Measurements from ENCODE around the gene ABAT.

DNA sequence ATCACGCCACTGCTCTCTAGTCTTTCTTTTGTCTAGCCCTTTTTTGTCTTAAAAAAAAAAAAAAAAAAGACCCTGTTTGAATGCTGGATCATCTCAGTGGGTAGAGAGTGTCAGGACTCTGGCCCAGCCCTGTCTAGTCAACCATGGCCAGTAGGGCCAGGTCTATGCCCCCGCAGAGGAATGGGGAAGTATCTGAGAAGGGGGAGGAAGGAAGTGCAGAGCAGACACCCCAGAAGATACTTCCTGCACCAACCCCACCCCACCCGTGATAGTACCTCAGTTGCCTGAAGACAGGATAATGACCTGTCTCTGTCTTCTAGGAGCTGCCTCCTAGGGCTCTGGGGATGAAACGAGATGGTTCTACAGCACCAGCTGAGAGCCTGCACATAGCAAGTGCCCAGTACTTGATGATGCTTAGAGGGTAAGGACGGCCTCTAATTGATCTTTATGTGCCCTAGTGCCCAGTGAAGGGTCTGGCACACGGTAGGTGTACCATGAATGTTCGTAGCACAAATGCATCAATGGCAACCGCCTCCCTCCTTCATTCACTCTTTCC is 55.4 kb downstream of the ABAT start:
- TF ChIP-seq ARNT (IDR thresholded peaks at IDR 0.05) (no peak), SP1 (IDR thresholded peaks at IDR 0.05) (no peak), SUZ12 (IDR thresholded peaks at IDR 0.05) (no peak), TARDBP (IDR thresholded peaks at IDR 0.05) (no peak), ZNF384 (IDR thresholded peaks at IDR 0.05) (no peak), BHLHE40 (IDR thresholded peaks at IDR 0.05; ENCODE audit: borderline replicate concordance) (no peak), FOXA1 (IDR thresholded peaks at IDR 0.05) (no peak), CTBP1 (IDR thresholded peaks at IDR 0.05; ENCODE audit: borderline replicate concordance) (no peak), FOXK2 (IDR thresholded peaks at IDR 0.05) (no peak), LEF1 (IDR thresholded peaks at IDR 0.05; ENCODE audit: borderline replicate concordance) (no peak), FOXM1 (IDR thresholded peaks at IDR 0.05; ENCODE audit: borderline replicate concordance) (no peak), ELF4 (IDR thresholded peaks at IDR 0.05) (no peak), NFRKB (IDR thresholded peaks at IDR 0.05) (no peak)
- TF ChIP-seq, protein P1, sequence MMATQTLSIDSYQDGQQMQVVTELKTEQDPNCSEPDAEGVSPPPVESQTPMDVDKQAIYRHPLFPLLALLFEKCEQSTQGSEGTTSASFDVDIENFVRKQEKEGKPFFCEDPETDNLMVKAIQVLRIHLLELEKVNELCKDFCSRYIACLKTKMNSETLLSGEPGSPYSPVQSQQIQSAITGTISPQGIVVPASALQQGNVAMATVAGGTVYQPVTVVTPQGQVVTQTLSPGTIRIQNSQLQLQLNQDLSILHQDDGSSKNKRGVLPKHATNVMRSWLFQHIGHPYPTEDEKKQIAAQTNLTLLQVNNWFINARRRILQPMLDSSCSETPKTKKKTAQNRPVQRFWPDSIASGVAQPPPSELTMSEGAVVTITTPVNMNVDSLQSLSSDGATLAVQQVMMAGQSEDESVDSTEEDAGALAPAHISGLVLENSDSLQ (IDR thresholded peaks at IDR 0.05): no peak

All from HEK293T (cell line).